Activated B cell treated with CpG ODN at 0.5 μM for 24 hours (primary cell): ENCODE measurements around the gene RAB9A. TPM values are rescaled to one million over a fixed set of nuclear protein-coding genes. Genes with fewer than 3 reads are reported as not detected.

Experiments used
- ATAC-seq: fragments of 200-7000 bp; cut with Tn5 transposase; one replicate; pipeline ENCODE4 v1.10.0; 2021; ENCODE audit warnings: low read depth, mild to moderate bottlenecking, moderate library complexity
- CTCF ChIA-PET: fragments of 350-600 bp; sonication (Branson Sonifier 250); formaldehyde crosslinking; loops from one replicate; lab custom pipeline; 2021; ENCODE audit warnings: antibody characterized with exemption; lab: Charles Lee
- POLR2A ChIA-PET: fragments of 350-600 bp; sonication (Branson Sonifier 250); formaldehyde crosslinking; loops from one replicate; lab custom pipeline; 2021; ENCODE audit warnings: antibody characterized with exemption; lab: Charles Lee
- DNase-seq: peaks from one replicate; pipeline ENCODE4 v3.0.0; 2022
- H3K27ac Mint-ChIP-seq: one replicate; pipeline ENCODE4 v1.8.0; 2020; ENCODE audit warnings: mixed read lengths
- H3K27me3 Mint-ChIP-seq: one replicate; pipeline ENCODE4 v1.8.0; 2021; ENCODE audit warnings: mixed read lengths
- H3K36me3 Mint-ChIP-seq: one replicate; pipeline ENCODE4 v1.8.0; 2021; ENCODE audit warnings: low read depth, mixed read lengths
- H3K4me1 Mint-ChIP-seq: one replicate; pipeline ENCODE4 v1.8.0; 2021; ENCODE audit warnings: mixed read lengths
- H3K4me3 Mint-ChIP-seq: one replicate; pipeline ENCODE4 v1.8.0; 2020; ENCODE audit warnings: mild to moderate bottlenecking, mixed read lengths
- H3K9me3 Mint-ChIP-seq: one replicate; pipeline ENCODE4 v1.8.0; 2020; ENCODE audit warnings: mixed read lengths
- intact Hi-C: fragments of 100-400 bp; cut with micrococcal nuclease; formaldehyde crosslinking; loops from one replicate; pipeline ENCODE4 v1.15.1; 2024
- total RNA-seq: library from RNA; stranded (reverse); gene quantifications from 2 replicates; pipeline ENCODE4 v1.2.3, GENCODE V29; 2022
- TF ChIP-seq, protein P1 (sequence below): fragments of 200-600 bp; IDR thresholded peaks from one replicate; pipeline ENCODE4 v1.8.0; 2022; ENCODE audit warnings: antibody characterized with exemption, mild to moderate bottlenecking

RAB9A gene
- total RNA-seq, 1 donor from 2014 or later = 27.7 TPM

DNA sequence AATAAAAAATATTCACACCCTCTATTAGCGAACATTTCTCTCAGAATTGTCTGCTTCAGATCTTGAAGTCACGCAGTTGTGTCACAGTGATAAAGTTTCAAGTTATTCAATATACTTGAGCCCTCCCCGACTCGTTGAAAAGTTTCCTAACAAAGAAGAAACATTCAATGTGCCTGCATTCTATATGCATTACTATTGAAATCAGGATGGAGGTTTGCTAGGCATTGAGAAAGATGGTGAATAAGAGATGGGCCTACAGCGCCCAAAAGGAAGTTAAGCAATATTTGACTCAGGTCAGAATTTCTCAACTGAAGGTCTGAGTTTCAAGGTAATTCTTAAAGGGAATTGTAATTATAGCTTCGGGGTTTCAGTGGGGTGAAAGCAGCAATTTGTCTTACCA is 29.9 kb upstream of the RAB9A start:
- no peaks in the 10 kb centered on the region for H3K9me3 Mint-ChIP-seq
- POLR2A ChIA-PET = interaction anchor here (0.6 to 1.0 kb wide), 3 partner anchors 28 to 75 kb away, joined by 3 to 5 read pairs (median 3); partner anchors contain the start of genes OFD1, RAB9A and TRAPPC2
- TF ChIP-seq, protein P1, sequence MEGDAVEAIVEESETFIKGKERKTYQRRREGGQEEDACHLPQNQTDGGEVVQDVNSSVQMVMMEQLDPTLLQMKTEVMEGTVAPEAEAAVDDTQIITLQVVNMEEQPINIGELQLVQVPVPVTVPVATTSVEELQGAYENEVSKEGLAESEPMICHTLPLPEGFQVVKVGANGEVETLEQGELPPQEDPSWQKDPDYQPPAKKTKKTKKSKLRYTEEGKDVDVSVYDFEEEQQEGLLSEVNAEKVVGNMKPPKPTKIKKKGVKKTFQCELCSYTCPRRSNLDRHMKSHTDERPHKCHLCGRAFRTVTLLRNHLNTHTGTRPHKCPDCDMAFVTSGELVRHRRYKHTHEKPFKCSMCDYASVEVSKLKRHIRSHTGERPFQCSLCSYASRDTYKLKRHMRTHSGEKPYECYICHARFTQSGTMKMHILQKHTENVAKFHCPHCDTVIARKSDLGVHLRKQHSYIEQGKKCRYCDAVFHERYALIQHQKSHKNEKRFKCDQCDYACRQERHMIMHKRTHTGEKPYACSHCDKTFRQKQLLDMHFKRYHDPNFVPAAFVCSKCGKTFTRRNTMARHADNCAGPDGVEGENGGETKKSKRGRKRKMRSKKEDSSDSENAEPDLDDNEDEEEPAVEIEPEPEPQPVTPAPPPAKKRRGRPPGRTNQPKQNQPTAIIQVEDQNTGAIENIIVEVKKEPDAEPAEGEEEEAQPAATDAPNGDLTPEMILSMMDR = no peak
- DNase-seq = no peak
- H3K27me3 Mint-ChIP-seq = no peaks in the 10 kb centered on the region
- H3K36me3 Mint-ChIP-seq = peaks cover 46% of the 10 kb centered on the region
- no peak for ATAC-seq
- intact Hi-C loops = loop anchor here (2.0 kb wide), 1 partner anchor 194 kb away; no protein-coding TSS in a partner anchor
- H3K27ac Mint-ChIP-seq = peak overlapping the region; percentile 46
- CTCF ChIA-PET = interaction anchor here (0.6 to 1.7 kb wide), 5 partner anchors 28 to 372 kb away, joined by 3 to 6 read pairs (median 4); partner anchors contain the start of genes OFD1 and TRAPPC2
- no peak overlapping the region for H3K4me3 Mint-ChIP-seq
- H3K4me1 Mint-ChIP-seq = peaks cover 14% of the 10 kb centered on the region

DNA sequence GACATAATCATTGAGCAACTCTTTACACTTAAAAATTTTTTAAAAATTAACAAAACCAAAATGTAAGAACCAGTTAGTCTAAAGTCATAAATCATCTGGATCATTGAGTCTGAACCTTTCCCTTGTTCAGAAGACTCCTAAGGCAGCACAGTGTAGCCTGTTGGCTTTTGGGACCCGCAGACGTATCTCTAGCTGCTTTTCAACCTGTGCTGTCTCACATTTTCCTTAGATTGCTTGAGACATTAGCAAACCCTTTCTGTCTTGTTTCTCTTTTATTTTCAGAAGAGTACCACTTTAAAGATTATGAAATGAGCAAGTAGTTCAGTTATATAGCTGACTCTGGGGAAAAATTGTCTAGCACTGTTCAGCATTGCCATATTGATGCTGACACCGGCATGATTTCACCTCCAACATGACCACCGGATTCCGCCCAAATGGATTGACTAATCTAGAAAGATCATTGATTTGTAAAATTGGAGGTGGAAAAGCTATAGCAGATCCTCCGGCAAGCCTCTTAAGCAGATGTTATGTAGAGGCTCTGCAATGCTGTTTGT is 27.1 kb upstream of the RAB9A start:
- Mint-ChIP-seq H3K27ac (no peak overlapping the region), H3K36me3 (peaks cover 45% of the 10 kb centered on the region), H3K4me1 (peaks cover 8% of the 10 kb centered on the region), H3K4me3 (no peak overlapping the region), H3K9me3 (no peaks in the 10 kb centered on the region), H3K27me3 (no peaks in the 10 kb centered on the region)
- ATAC-seq (no peak), DNase-seq (no peak)
- TF ChIP-seq, protein P1 = no peak
- intact Hi-C loops = no loop called here
- ChIA-PET CTCF (no interaction called here), POLR2A (interaction anchor here (1.0 to 1.4 kb wide), 2 partner anchors 27 to 368 kb away, joined by 3 read pairs; partner anchors contain the start of genes GEMIN8 and RAB9A)

DNA sequence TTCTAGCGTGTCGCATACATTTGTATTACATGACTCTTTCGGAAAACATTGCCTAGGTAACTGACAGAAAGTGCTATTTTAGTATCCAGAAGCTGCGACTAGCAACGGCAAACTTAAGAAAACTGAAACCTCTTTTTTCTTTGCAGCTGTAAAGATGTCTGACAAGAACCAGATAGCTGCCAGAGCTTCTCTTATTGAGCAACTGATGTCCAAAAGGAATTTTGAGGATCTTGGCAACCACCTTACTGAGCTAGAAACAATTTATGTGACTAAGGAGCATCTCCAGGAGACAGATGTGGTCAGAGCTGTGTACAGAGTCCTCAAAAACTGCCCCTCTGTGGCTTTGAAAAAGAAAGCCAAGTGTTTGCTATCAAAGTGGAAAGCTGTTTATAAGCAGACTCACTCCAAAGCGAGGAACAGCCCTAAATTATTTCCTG is 26.6 kb upstream of the RAB9A start:
- H3K9me3 Mint-ChIP-seq = no peaks in the 10 kb centered on the region
- no peak for ATAC-seq
- no peak overlapping the region for H3K4me3 Mint-ChIP-seq
- intact Hi-C loops = no loop called here
- H3K4me1 Mint-ChIP-seq = peaks cover 9% of the 10 kb centered on the region
- peaks cover 41% of the 10 kb centered on the region for H3K36me3 Mint-ChIP-seq
- no peak for DNase-seq
- ChIA-PET CTCF (no interaction called here), POLR2A (interaction anchor here (1.0 to 1.4 kb wide), 2 partner anchors 26 to 367 kb away, joined by 3 read pairs; partner anchors contain the start of genes GEMIN8 and RAB9A)
- no peaks in the 10 kb centered on the region for H3K27me3 Mint-ChIP-seq
- no peak overlapping the region for H3K27ac Mint-ChIP-seq
- TF ChIP-seq, protein P1 = no peak

DNA sequence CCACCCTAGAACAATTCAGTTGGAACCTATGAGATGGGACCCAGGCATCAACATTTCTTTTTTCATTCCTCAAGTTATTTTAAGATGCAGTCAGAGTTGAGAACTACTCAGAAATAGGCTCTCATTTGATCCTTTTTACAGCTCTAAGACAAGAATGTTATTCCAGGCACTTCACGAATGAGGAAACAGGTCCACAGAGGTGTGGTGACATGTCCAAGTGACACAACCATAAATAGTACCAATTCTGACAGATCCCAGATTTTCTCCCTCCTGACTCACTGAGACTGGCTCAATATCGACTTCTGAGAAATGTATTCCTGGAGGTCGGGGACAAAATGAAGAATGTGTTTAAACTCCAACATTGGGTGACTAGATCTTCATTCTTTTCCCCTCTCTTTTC is 24.9 kb upstream of the RAB9A start:
- Mint-ChIP-seq H3K4me1 (peaks cover 7% of the 10 kb centered on the region), H3K36me3 (peaks cover 37% of the 10 kb centered on the region), H3K9me3 (no peaks in the 10 kb centered on the region), H3K27me3 (no peaks in the 10 kb centered on the region), H3K4me3 (no peak overlapping the region), H3K27ac (no peak overlapping the region)
- no peak for DNase-seq
- ChIA-PET POLR2A (no interaction called here), CTCF (no interaction called here)
- TF ChIP-seq, protein P1 = no peak
- ATAC-seq = no peak
- intact Hi-C loops = no loop called here

DNA sequence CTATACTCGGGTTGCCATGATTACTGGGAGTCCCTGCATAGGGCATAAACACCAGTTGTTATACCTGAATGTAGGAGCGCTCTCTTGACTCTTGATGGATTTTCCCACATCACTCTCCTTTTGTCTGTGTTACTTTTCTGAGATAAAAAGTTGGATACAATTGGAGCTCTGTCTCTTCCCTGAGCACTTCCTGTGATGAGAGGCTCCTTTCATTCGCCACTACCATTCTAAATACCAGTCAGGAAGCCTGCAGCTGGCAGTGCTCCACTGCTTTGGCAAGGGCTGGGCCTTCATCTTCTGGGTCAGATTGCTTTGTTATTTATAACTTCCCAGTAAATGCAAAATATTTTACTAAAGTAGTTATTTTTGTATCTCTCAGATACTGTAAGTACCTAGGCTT is 22.1 kb upstream of the RAB9A start:
- Mint-ChIP-seq H3K27ac (no peak overlapping the region), H3K4me3 (no peak overlapping the region), H3K4me1 (peaks cover 24% of the 10 kb centered on the region), H3K36me3 (peaks cover 34% of the 10 kb centered on the region), H3K27me3 (no peaks in the 10 kb centered on the region), H3K9me3 (no peaks in the 10 kb centered on the region)
- ChIA-PET POLR2A (no interaction called here), CTCF (no interaction called here)
- DNase-seq = no peak
- ATAC-seq = no peak
- intact Hi-C loops = no loop called here
- TF ChIP-seq, protein P1 = no peak
